GM12873 (cell line): ENCODE measurements around the gene RPL32.

Experiments used
- CTCF ChIP-seq: IDR thresholded peaks from 2 replicates; pipeline ENCODE4 v1.5.1; 2012; ENCODE audit warnings: low read depth, mild to moderate bottlenecking, moderate library complexity, low read length, control low read depth; ENCODE audit not compliant: insufficient read depth; ENCODE audit errors: missing control alignments

RPL32 gene

GRCh38 chr3:12845811-12846210 is 4.4 kb upstream of the RPL32 start:
- no peak for TF ChIP-seq CTCF

- TF ChIP-seq CTCF, result no peak
Observed at GRCh38 chr3:12842469-12842868, 1.1 kb upstream of the RPL32 start.

GRCh38 chr3:12841970-12842328 is 584 bp upstream of the RPL32 start:
- TF ChIP-seq CTCF, result no peak

- no peak for TF ChIP-seq CTCF
Observed at GRCh38 chr3:12840591-12841148, 695 bp downstream of the RPL32 start.

DNA sequence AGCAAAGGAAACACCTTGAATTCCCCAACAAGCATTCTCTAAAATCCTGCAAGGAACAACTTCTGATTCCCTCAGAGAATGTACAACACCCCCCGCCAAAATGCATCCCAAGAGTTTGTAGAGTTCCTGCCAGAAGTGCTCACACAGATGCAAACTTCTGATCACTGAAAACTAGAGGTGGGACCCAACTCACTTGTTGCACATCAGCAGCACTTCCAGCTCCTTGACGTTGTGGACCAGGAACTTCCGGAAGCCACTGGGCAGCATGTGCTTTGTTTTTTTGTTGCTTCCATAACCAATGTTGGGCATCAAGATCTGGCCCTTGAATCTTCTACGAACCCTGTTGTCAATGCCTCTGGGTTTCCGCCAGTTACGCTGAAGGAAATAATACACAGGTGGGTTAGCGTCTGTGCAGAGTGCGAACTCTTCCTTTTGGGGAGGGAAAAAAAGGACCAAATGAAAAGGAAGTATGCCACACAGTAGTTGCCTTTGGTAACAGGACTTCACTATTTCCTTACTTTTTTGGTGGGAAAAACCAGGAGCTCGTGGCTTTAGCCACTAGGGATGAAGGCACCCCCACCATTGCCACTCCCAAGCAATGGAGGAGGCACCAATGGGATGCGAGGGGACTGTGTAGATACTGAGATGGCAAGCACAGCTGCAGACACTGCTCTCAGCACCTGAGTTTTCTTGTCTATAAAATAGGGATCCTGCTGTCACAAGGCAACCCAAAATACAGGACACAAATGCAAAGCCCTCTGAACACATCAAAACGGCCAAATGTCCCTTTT is 2.0 kb downstream of the RPL32 start:
- no peak for TF ChIP-seq CTCF

DNA sequence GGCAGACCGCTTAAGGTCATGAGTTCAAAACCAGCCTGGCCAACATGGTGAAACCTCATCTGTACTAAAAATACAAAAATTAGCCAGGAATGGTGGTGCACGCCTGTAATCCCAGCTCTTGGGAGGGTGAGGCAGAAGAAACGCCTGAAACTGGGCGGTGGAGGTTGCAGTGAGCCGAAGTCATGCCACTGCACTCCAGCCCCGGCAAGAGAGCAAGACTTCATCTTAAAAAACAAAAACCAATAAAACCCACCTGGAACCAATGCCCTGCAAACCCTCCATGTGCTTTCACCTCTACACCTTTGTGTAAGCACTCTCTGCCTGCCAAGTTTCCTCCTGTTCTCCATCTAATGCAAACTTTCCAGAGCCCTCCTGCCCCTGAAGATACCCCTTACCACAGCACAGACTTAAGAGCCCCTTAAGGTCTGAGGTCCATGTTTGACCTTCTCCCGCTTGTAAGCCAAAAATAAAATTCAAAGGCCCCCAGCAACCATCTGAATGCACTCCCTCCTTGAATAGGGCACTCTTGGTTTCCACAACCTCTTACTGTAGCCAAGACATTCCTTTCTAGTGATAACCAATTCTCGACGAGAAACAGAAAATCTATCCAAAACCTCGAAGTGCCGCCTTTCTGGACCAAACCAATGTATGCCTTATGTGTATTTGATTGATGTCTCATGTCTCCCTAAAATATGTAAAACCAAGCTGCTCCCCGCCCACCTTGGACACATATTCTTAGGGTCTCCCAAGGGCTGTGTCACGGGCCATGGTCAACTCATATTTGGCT is 3.0 kb downstream of the RPL32 start:
- TF ChIP-seq CTCF, result no peak

- TF ChIP-seq CTCF, result no peak
Observed at GRCh38 chr3:12837295-12837986, 3.9 kb downstream of the RPL32 start.
